A673 (cell line): ENCODE results near the gene FBXO34. TPM values are rescaled to one million over a fixed set of nuclear protein-coding genes. Genes with fewer than 3 reads are reported as not detected.

ENCODE experiments used
- BruUV-seq: library from RNA; stranded (reverse); fragments of 400-500 nt; replicated peaks from 2 replicates; lab custom pipeline; 2021; lab: Mats Ljungman, UMichigan
- CTCF ChIA-PET: fragments of 300-600 bp; sonication (Branson Sonifier 250); formaldehyde crosslinking; loops from one replicate; lab custom pipeline; 2022; ENCODE audit warnings: antibody characterized with exemption; lab: Charles Lee
- POLR2A ChIA-PET: fragments of 300-600 bp; sonication (Branson Sonifier 250); formaldehyde crosslinking; loops from one replicate; lab custom pipeline; 2022; ENCODE audit warnings: antibody characterized with exemption; ENCODE audit not compliant: low non-redundant PET; lab: Charles Lee
- DNase-seq: peaks from one replicate; pipeline ENCODE4 v3.0.0-alpha.2; 2015; ENCODE audit warnings: low spot score
- H3K27ac ChIP-seq: fragments of 200-600 bp; sonication (generic); 2 replicates; pipeline ENCODE4 v1.5.1; 2016; ENCODE audit warnings: mixed run types, low read depth, mild to moderate bottlenecking, mixed read lengths, antibody characterized with exemption, low read length; ENCODE audit not compliant: poor library complexity, severe bottlenecking
- H3K27me3 ChIP-seq: fragments of 200-600 bp; sonication (generic); replicated peaks from 2 replicates; pipeline ENCODE4 v1.6.1; 2017; ENCODE audit warnings: mixed run types, low read depth, mild to moderate bottlenecking, mixed read lengths, antibody characterized with exemption, low read length; ENCODE audit not compliant: insufficient read depth, poor library complexity
- H3K36me3 ChIP-seq: fragments of 200-600 bp; sonication (generic); 2 replicates; pipeline ENCODE4 v1.6.1; 2016; ENCODE audit warnings: mixed run types, mild to moderate bottlenecking, mixed read lengths, antibody characterized with exemption, low read length; ENCODE audit not compliant: insufficient read depth, poor library complexity, severe bottlenecking
- H3K4me1 ChIP-seq: fragments of 200-600 bp; sonication (generic); 2 replicates; pipeline ENCODE4 v1.6.1; 2017; ENCODE audit warnings: mixed run types, mild to moderate bottlenecking, mixed read lengths, antibody characterized with exemption, low read length; ENCODE audit not compliant: insufficient read depth, poor library complexity, severe bottlenecking
- H3K4me3 ChIP-seq: fragments of 200-600 bp; sonication (generic); 2 replicates; pipeline ENCODE4 v1.5.1; 2016; ENCODE audit warnings: low read depth, mixed run types, mild to moderate bottlenecking, mixed read lengths, low read length; ENCODE audit not compliant: poor library complexity, severe bottlenecking
- H3K9me3 ChIP-seq: fragments of 200-600 bp; sonication (generic); 2 replicates; pipeline ENCODE4 v1.6.1; 2016; ENCODE audit warnings: mixed run types, low read depth, mild to moderate bottlenecking, mixed read lengths, antibody characterized with exemption, low read length; ENCODE audit not compliant: poor library complexity, severe bottlenecking
- CTCF ChIP-seq: fragments of 300-800, 200-600 bp; sonication (generic); conservative IDR thresholded peaks from 2 replicates; pipeline ENCODE4 v1.5.1; 2017; ENCODE audit warnings: low read depth, mild to moderate bottlenecking, antibody characterized with exemption, low read length, moderate library complexity, mixed read lengths
- EZH2 ChIP-seq: fragments of 200-600 bp; sonication (generic); IDR thresholded peaks from 2 replicates; pipeline ENCODE4 v1.6.1; 2017; ENCODE audit warnings: borderline replicate concordance, low read depth, mild to moderate bottlenecking, mixed read lengths, antibody characterized with exemption, low read length; ENCODE audit not compliant: poor library complexity, severe bottlenecking
- intact Hi-C: fragments of 100-400 bp; cut with micrococcal nuclease; formaldehyde crosslinking; loops from one replicate; pipeline ENCODE4 v1.10.0; 2022; ENCODE audit not compliant: unreplicated experiment
- total RNA-seq: library from RNA; stranded (reverse); gene quantifications from 2 replicates; pipeline ENCODE4 v1.2.3, GENCODE V29; 2021

FBXO34 gene
- total RNA-seq, 1 experiment from 2014 or later = 20.9 TPM

DNA sequence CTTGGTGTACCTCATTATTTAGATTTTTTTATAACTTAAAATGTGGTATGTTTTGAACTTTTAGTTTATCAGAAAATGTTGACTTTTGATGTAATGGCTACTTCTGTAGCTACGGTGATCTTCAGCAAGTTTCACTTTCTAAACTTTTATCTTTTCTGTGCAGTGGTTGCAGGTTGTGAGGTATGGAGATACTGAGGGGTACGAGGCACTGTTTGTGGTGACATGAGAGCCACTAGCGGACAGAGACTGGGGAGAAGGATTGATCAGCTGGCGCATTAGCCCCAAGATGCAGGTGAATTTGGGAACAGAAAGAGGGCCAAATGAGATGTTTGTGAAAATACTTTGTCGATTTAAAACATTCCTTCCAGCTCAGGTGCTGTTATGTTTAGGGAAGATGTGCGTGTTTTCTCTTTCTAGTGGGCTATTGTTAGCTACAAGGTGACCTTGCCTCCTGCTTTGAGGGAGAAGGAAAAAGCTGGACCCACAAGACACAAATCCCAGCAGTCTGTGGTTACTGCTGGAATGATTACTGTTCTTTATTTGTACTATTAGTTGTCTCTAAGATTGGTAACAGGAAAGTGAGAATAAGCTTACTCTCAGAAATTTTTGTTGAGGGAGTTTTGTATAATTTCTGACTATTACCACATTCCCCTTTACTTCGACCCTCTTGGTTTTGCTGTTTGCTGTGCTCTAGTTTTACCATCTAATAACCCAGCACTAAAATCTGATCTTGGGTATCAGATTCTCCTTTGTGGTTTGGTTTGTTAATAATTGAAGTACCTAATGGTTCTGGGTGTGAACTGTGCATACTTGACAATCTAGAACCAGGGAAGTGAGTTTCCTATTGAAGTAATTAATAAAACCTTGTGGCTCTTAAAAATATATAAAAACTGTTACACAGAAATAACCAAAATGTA is 61.7 kb downstream of the FBXO34 start:
- ChIA-PET CTCF (no interaction called here), POLR2A (no interaction called here)
- no peak overlapping the region for H3K27ac ChIP-seq
- H3K4me1 ChIP-seq = peaks cover 4% of the 10 kb centered on the region
- TF ChIP-seq EZH2 = no peak
- DNase-seq = no peak
- H3K27me3 ChIP-seq = no peaks in the 10 kb centered on the region
- no peaks in the 10 kb centered on the region for H3K36me3 ChIP-seq
- no TSS peak for BruUV-seq
- H3K9me3 ChIP-seq = no peaks in the 10 kb centered on the region
- intact Hi-C loops = no loop called here
- H3K4me3 ChIP-seq = no peak overlapping the region

GRCh38 chr14:55333711-55334485 is 62.7 kb downstream of the FBXO34 start:
- ChIA-PET CTCF (no interaction called here), POLR2A (no interaction called here)
- no peak for DNase-seq
- intact Hi-C loops = no loop called here
- Histone ChIP-seq H3K36me3 (no peaks in the 10 kb centered on the region), H3K4me1 (peaks cover 4% of the 10 kb centered on the region), H3K27me3 (no peaks in the 10 kb centered on the region), H3K9me3 (no peaks in the 10 kb centered on the region), H3K4me3 (no peak overlapping the region), H3K27ac (no peak overlapping the region)
- BruUV-seq = no TSS peak
- TF ChIP-seq EZH2 (no peak), CTCF (no peak)

GRCh38 chr14:55336162-55336561 is 64.9 kb downstream of the FBXO34 start:
- CTCF ChIA-PET = no interaction called here
- Histone ChIP-seq H3K9me3 (no peaks in the 10 kb centered on the region), H3K4me1 (peaks cover 9% of the 10 kb centered on the region), H3K36me3 (no peaks in the 10 kb centered on the region), H3K4me3 (no peak overlapping the region), H3K27ac (no peak overlapping the region), H3K27me3 (no peaks in the 10 kb centered on the region)
- POLR2A ChIA-PET = no interaction called here
- intact Hi-C loops = no loop called here
- DNase-seq = no peak
- TF ChIP-seq CTCF = no peak
- TF ChIP-seq EZH2 = no peak
- BruUV-seq = no TSS peak
